C1 segment of cervical spinal cord (tissue), 14 donors: Measurements from ENCODE around the gene NMNAT3.

Source experiments
- DNase-seq, 14 donors: peaks; one replicate each; lab custom pipeline; 2025; lab: John Stamatoyannopoulos, UW

NMNAT3 gene

DNA sequence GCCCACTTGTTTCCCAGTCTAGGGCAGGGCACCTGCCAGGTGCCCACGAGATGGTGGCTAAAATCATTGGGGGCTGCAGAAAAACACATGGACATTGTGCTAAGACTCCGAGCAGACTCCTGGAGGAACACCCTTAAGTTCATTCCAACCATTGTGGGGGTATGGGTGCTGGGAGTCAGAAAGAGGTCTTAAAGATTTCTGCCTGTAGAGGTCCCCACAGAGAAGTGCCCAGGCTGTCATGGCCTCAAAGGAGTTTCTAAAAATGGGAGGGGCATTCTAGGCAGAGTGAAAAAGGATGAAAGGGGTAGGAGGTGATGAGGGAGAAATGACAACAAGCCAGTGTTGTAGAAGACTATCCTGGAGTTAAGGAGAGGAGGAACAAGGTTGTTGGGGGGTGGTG lies 155.4 kb downstream of the NMNAT3 start:
- DNase-seq = no peak

DNA sequence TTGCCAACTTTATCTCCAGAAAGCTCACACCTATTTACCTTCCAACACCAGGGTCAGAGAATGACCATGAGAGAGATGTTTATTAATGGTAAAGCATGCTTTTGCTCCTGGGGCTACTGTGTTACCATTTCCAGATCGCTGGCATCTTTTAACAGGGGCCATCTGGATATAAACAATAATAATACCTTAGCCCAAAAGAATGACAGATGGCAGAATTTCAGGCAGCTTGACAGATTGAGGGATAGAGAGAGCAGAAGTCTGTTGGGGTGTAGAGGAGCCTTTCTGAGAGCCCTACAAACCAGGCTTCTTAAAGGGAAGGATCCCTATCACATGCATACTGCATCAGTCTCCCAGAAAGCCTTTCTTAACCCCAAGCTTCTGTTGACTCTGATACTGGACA lies 156.0 kb downstream of the NMNAT3 start:
- DNase-seq = peak in 1 of 14 donors; percentile 53

DNA sequence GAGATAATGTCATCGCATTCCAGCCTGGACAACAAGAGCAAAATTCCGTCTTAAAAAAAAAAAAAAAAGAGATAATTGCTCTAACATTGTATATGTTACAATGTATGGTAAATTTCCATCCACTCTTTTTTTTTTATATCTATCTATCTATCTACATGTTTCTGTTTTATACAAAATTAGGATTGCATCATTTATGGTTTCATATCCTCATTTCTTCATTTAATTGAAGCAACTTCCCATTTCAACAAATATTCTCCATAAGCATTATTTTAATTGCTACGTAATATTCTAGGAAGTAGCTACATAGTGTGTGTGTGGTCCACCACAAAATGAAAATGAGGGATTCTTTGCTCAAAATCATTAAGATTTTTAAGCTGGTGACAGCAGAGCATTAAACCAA lies 156.6 kb downstream of the NMNAT3 start:
- DNase-seq = no peak

DNA sequence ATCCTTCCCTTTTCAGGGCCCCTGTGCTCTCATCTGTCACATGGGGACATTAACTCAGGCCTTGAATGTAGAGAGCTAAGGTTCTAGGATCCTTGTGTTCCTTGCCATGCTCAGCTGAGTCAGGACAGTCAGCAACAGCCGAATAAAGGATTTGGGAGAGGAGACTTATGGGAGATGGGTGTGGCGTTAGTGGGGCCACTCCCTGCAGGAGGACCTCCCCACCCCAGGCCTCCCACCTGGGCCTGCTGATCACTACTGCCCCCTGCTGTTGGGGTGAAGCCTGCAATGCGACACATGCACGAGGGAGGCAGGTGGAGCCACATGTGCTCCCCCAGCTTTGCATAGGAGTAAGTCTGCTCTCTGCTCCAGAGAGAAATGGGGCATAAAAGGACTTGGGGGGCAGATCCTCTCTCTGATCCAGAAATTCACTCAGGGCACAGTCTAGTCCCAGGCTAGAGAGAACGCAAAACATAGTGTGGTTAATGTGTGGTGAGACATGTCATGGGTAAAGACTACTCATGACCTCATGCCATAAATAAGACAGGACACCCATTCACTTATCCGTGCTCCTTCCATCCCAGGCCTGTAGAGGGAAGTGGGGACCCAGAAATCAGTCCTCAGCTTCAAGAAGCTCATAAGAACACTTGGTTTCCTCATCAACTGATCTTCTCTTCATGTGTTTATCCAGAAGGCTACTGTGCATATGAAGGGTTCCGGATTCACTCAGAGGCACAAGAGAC lies 157.6 kb downstream of the NMNAT3 start:
- DNase-seq = no peak

DNA sequence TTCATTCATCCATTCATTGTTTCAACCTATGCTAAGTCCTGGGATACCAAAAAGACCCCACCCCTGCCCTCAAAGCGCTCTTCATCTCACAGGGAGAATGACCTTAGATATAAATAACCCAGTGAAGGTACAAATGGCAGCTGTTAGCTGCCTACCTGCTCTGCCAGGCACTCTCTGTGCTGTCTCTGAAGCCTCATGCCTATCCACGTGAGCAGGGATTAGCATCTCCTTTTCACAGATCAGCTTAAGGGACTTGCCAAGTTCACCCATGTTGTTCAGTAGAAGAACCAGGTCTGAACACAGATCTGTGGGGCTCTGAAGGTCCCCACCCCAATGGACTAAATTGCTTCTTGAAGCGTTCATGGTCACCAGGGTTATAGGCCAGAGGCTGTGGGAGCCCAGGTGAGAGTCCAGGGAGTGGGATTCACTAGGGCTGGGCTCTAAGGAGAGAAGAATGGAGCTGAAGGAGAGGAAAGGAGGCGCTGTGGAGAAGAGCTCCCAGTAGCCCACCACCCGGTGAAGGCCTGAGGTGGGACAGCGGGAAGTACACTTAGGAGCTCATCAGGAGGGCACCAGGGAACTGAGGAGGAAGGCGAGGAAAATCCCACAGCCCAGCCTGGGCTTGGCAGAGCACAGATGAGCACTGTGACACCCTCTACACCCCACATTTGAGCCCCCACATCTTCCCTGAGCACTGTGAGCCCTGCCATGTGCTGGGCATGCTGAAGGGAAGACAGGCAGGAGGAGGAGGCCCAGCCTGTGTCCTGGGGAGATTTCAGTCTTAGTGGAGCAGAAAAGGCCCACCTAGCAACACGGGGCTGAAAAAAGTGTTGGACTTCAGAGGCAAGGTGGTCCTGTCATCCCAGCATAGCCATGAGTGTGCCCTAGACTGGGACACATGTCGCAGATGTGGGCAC lies 158.6 kb downstream of the NMNAT3 start:
- no peak for DNase-seq

DNA sequence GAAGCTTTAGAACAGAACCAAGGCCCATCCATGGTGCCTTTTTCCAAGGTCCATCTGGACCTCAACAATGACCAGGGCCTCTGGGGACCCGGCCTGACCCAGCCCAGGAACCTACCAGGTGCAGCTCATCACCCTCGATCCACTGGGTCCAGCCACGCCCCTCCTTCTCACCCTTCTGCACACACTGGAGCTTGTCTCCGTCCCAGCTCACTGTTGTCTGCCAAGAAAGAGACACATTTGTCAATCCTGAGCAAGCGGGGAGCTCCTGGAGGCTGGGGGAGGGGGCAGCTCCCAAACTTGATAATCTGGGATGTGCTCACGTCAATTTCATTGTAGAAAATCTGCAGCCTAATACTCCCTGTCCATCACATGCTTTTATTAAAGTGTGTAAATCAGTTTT lies 159.5 kb downstream of the NMNAT3 start:
- no peak for DNase-seq

DNA sequence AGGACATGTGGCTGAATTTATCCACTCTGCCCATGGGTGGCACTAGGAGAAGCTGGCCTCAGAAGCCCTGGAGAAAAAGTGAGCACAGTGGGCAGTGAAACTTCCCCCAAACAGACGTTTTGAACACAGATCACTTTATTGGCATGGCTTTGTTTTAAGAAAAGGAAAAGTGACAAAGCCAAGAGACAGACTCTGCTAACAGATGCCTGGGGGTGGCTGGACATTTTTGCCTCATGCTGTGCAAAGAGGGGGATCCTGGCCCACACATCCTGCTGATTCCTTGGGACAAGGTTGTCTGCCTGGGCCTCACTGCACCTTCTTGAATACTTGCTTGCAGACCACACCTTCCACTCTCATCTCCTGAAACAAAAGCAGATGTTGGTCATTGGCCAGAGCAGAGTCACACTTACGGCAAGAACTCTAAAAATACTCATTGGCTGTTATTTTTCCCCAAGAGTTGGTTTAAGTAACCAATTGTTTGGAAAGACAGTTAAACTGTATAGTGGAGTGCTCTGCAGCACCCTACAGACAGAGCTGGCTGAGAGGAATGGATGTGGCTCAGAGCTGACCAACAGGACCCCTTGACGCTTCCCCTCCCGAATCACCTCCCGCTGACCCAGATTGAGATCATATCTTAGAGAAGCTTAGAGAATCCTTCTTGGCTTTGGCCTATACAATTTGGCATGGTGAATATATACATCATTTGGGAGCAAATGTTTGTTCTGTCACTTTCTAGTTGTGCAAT lies 160.3 kb downstream of the NMNAT3 start:
- no peak for DNase-seq

DNA sequence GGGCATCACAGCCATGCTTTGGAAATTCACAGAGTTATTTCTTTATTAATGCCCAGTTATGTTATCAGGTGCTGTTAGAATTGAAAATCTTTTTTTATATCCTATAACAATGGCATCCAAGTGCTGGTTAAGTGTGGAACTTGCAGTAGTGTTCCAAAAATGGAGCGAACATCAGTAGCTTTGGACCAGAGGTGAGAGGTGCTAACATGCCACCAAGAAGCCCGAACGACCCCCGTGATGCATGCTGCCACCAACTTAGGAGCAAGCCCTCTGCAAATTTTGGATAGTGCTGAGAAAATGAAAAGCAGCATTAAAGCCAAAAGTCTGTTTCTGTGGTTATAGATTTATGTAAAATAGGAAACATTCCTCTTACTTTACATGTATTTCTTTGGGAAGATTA lies 163.0 kb downstream of the NMNAT3 start:
- no peak for DNase-seq
